SU-DHL-6 (cell line): ENCODE results near the gene FOXC2.

ENCODE experiments used
- CTCF ChIP-seq: fragments of 200-600 bp; sonication (generic); IDR thresholded peaks from one replicate; pipeline ENCODE4 v1.5.1; 2017; ENCODE audit warnings: antibody characterized with exemption, mild to moderate bottlenecking, low read length, moderate library complexity; ENCODE audit not compliant: insufficient read depth, poor library complexity, severe bottlenecking
- EZH2phosphoT487 ChIP-seq: fragments of 200-600 bp; sonication (generic), shearing (Covaris generic); conservative IDR thresholded peaks from 2 replicates; pipeline ENCODE4 v1.6.1; 2018; ENCODE audit warnings: mild to moderate bottlenecking, antibody characterized with exemption, low read length, moderate library complexity, mixed read lengths

GRCh38 chr16:86531191-86531545 lies 35.5 kb upstream of the FOXC2 start:
- TF ChIP-seq CTCF (no peak), EZH2phosphoT487 (no peak)
